Measurements from ENCODE around the gene HIVEP2. TPM values are rescaled to one million over a fixed set of nuclear protein-coding genes. Genes with fewer than 3 reads are reported as not detected.

Gene HIVEP2
- total and polyA plus RNA-seq, 2 donors (not counting 3 experiments of a cell fraction or from before 2014, with no cell fraction given): 1.3 to 4.7 TPM

- H3K36me3 ChIP-seq (ENCODE audit: control insufficient read depth in 2 of 2, extremely low read depth in 1 of 2, insufficient read depth in 2 of 2, low read length in 2 of 2): no peaks in the 10 kb centered on the region
- H3K9me1 ChIP-seq (replicated peaks; ENCODE audit: control insufficient read depth, extremely low read depth, insufficient read depth, low read length): no peaks in the 10 kb centered on the region
- ChIA-PET CTCF (interaction anchor here (1.0 to 1.7 kb wide), 3 partner anchors 12 to 182 kb away, joined by 3 to 7 read pairs (median 5); no protein-coding TSS in a partner anchor), POLR2A (interaction anchor here (0.8 to 1.4 kb wide), 2 partner anchors 17 to 27 kb away, joined by 3 read pairs; no protein-coding TSS in a partner anchor)
- H3K4me1 ChIP-seq (ENCODE audit: control insufficient read depth, extremely low read depth, insufficient read depth, low read length): peaks cover 59% of the 10 kb centered on the region
- peak; percentile 28 for FAIRE-seq
- DNase-seq (ENCODE audit: low read depth, low spot score): peak; percentile 45
- no peaks in the 10 kb centered on the region for H3K79me2 ChIP-seq (ENCODE audit: control insufficient read depth, insufficient read depth, low read length)
- H3K9ac ChIP-seq (replicated peaks; ENCODE audit: extremely low read depth, insufficient read depth, low read length): peak overlapping the region; percentile 60
- H3K4me3 ChIP-seq (replicated peaks in 1 of 3; ENCODE audit: insufficient read depth in 1 of 3, low read depth in 1 of 3, low read length in 3 of 3): no peak overlapping the region
- no peaks in the 10 kb centered on the region for H3K27me3 ChIP-seq (ENCODE audit: control insufficient read depth in 2 of 2, insufficient read depth in 2 of 2, low read length in 2 of 2)
- no peaks in the 10 kb centered on the region for H4K20me1 ChIP-seq (replicated peaks; ENCODE audit: control insufficient read depth, extremely low read depth, insufficient read depth, low read length)
- dilution Hi-C loops (cut with MboI; ENCODE audit: extremely low pct_ligation_motif_present, low sequenced_read_pairs): no loop called here
- no peak overlapping the region for H2AFZ ChIP-seq (ENCODE audit: low read depth, low read length)
- H3K27ac ChIP-seq (ENCODE audit: insufficient read depth, low read depth, low read length): peak overlapping the region; percentile 76
- TF ChIP-seq JUN (IDR thresholded peaks at IDR 0.05; ENCODE audit: borderline replicate concordance, insufficient read depth, insufficient read length, low read depth) (no peak), POLR2AphosphoS5 (IDR thresholded peaks at IDR 0.05; ENCODE audit: insufficient read depth, low read depth, low read length) (no peak), MYC (IDR thresholded peaks at IDR 0.05; ENCODE audit: low read depth, low read length) (no peak), GATA2 (IDR thresholded peaks at IDR 0.05; ENCODE audit: insufficient read depth, insufficient read length, low read depth, low read length) (no peak), MAX (IDR thresholded peaks at IDR 0.05; ENCODE audit: insufficient read depth, insufficient read length) (no peak), CTCF (IDR thresholded peaks at IDR 0.05; ENCODE audit: extremely low read depth in 1 of 2, insufficient read depth in 1 of 2, low read depth in 1 of 2, low read length in 2 of 2) (no peak), EZH2 (IDR thresholded peaks at IDR 0.05; ENCODE audit: borderline replicate concordance, low read depth, low read length, severe bottlenecking) (no peak), FOS (IDR thresholded peaks at IDR 0.05; ENCODE audit: borderline replicate concordance, insufficient read depth, low read length) (no peak), POLR2A (IDR thresholded peaks at IDR 0.05; ENCODE audit: low read depth, low read length) (no peak)
- peak overlapping the region; percentile 54 for H3K4me2 ChIP-seq (ENCODE audit: insufficient read depth, low read length)
- H3K9me3 ChIP-seq (replicated peaks; ENCODE audit: control insufficient read depth, insufficient read depth, low read length): no peaks in the 10 kb centered on the region
- no TSS peak for BruUV-seq (replicated peaks)
- intact Hi-C loops (cut with micrococcal nuclease): loop anchor here (1.0 to 10.0 kb wide), 2 partner anchors 18 to 430 kb away; no protein-coding TSS in a partner anchor
These were observed 99.8 kb downstream of the HIVEP2 start for GRCh38 chr6:142845143-142845571.
